GM19397 (cell line): ENCODE data around the gene NTM.

ENCODE experiments used
- ATAC-seq: cut with Tn5 transposase; IDR thresholded peaks from one replicate; pipeline ENCODE4 v1.9.1; 2021; ENCODE audit warnings: mild to moderate bottlenecking, moderate library complexity; ENCODE audit not compliant: unreplicated experiment

NTM gene

GRCh38 chr11:132208477-132209055, 838.2 kb downstream of the NTM start:
- ATAC-seq: no peak

GRCh38 chr11:132211479-132211878, 841.1 kb downstream of the NTM start:
- ATAC-seq: no peak

- ATAC-seq: no peak
Observed at GRCh38 chr11:132217856-132218255, 847.4 kb downstream of the NTM start.

- ATAC-seq: no peak
Observed at GRCh38 chr11:132220474-132220873, 850.1 kb downstream of the NTM start.

GRCh38 chr11:132222345-132222744, 851.9 kb downstream of the NTM start:
- ATAC-seq: no peak

- no peak for ATAC-seq
Observed at GRCh38 chr11:132226522-132226921, 856.1 kb downstream of the NTM start.

- no peak for ATAC-seq
Observed at GRCh38 chr11:132228746-132229325, 858.4 kb downstream of the NTM start.

GRCh38 chr11:132231656-132232347, 861.4 kb downstream of the NTM start:
- no peak for ATAC-seq

- ATAC-seq: no peak
Observed at GRCh38 chr11:132234878-132235277, 864.5 kb downstream of the NTM start.

- ATAC-seq: no peak
Observed at GRCh38 chr11:132237781-132238180, 867.4 kb downstream of the NTM start.

GRCh38 chr11:132238331-132238866, 868.0 kb downstream of the NTM start:
- ATAC-seq: no peak

GRCh38 chr11:132240374-132240773, 870.0 kb downstream of the NTM start:
- no peak for ATAC-seq

- no peak for ATAC-seq
Observed at GRCh38 chr11:132242632-132243031, 872.2 kb downstream of the NTM start.

GRCh38 chr11:132244846-132245245, 874.4 kb downstream of the NTM start:
- ATAC-seq: no peak

GRCh38 chr11:132245403-132246385, 875.3 kb downstream of the NTM start:
- no peak for ATAC-seq

GRCh38 chr11:132248580-132248979, 878.2 kb downstream of the NTM start:
- ATAC-seq: no peak

- ATAC-seq: no peak
Observed at GRCh38 chr11:132249256-132249655, 878.8 kb downstream of the NTM start.

- ATAC-seq: no peak
Observed at GRCh38 chr11:132251061-132251460, 880.6 kb downstream of the NTM start.

- no peak for ATAC-seq
Observed at GRCh38 chr11:132253469-132254264, 883.3 kb downstream of the NTM start.

GRCh38 chr11:132254906-132255305, 884.5 kb downstream of the NTM start:
- ATAC-seq: no peak
